ENCODE data around the gene CENPB. TPM values are rescaled to one million over a fixed set of nuclear protein-coding genes. Genes with fewer than 3 reads are reported as not detected.

CENPB gene
- total and polyA plus RNA-seq, 2 of the 4 experiments (the other 2 are of a cell fraction), result 45.7 to 59.1 TPM

DNA sequence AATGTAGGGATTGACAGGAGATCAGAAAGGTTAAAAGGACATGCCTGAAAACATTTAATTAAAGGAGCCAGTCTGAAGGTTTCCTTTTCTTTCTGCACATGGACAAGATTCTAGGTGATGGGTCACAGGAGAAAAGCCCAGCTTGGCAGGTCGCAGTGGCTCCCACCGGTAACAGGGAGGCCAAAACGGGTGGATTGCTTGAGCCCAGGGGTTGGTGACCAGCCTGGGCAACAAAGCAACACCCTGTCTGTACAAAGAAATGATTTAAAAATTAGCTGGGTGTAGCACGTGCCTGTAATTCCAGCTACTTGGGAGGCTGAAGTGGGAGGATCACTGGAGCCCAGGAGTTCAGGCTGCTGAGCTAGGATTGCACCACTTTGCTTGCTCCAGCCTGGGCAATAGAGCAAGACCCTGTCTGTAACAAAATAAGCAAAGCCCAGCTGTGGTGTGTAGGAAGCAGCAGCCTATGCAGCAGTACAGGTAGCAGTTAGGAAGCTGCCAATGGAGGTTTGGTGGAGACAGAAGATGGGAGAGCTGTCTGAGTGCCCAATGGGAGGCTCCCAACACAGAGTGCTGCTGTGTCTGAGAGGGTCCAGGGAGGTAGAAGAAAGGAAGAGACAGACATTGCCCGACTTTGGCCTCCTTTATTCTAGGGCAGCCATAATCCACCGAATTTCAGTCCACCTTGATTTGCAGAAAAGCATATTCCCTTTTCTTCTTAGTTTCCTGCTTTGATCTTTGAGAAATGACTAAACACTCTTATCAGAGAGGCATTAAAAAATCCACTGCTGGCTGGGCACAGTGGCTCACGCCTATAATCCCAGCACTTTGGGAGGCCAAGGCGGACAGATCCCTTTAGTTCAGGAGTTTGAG, 26.7 kb upstream of the CENPB start:
- peak overlapping the region; percentile 98 for H2AK5ac ChIP-seq (ENCODE audit: low read depth, low read length)
- no peaks in the 10 kb centered on the region for H4K20me1 ChIP-seq (ENCODE audit: insufficient read depth, low read length)
- H4K91ac ChIP-seq (ENCODE audit: insufficient read depth, low read depth, low read length), result peak overlapping the region; percentile 79
- H3K27ac ChIP-seq (ENCODE audit: insufficient read depth, low read length), result peak overlapping the region; percentile 47; the same call in 1 of the 2 replicates
- H3K9ac ChIP-seq (ENCODE audit: low read depth, low read length), result no peak overlapping the region
- BruUV-seq (replicated peaks), result no TSS peak
- dilution Hi-C loops (cut with HindIII; ENCODE audit: low sequenced_read_pairs, unreplicated experiment), result no loop called here
- H2AK9ac ChIP-seq (replicated peaks; ENCODE audit: low read depth, low read length, poor library complexity), result peak overlapping the region; percentile 3
- H3K36me3 ChIP-seq (ENCODE audit: control insufficient read depth, insufficient read depth, low read length), result no peaks in the 10 kb centered on the region
- H3K4me2 ChIP-seq (ENCODE audit: low read depth, low read length), result no peak overlapping the region
- H3K56ac ChIP-seq (ENCODE audit: extremely low read depth, insufficient read depth, low read length), result peak overlapping the region; percentile 28; the same call in 1 of the 2 replicates
- ATAC-seq (ENCODE audit: low read depth) (no peak), DNase-seq (no peak)
- peak overlapping the region; percentile 63 for H2AFZ ChIP-seq (replicated peaks; ENCODE audit: low read length, poor library complexity)
- no peak overlapping the region for H3K4me3 ChIP-seq (ENCODE audit: insufficient read depth, low read depth, low read length)
- H2BK5ac ChIP-seq (ENCODE audit: low read depth, low read length, poor library complexity, severe bottlenecking), result peak overlapping the region; percentile 70
- peak overlapping the region; percentile 60 for H3K18ac ChIP-seq (ENCODE audit: low read depth, low read length)
- peak overlapping the region; percentile 52 for H2BK20ac ChIP-seq (ENCODE audit: low read depth, low read length)
- H4K8ac ChIP-seq (ENCODE audit: low read depth in 2 of 2, low read length in 2 of 2), result peak overlapping the region; percentile 40 to 81; a peak in 3 of 4 replicates
- H3K9me1 ChIP-seq (ENCODE audit: insufficient read depth, low read length), result peaks cover 12% of the 10 kb centered on the region
- peak overlapping the region; percentile 69 for H4K5ac ChIP-seq (ENCODE audit: low read depth, low read length)
- peak overlapping the region; percentile 88; the same call in 2 of the 3 replicates for H2BK15ac ChIP-seq (ENCODE audit: low read depth, low read length)
- peaks cover 4 to 26% of the 10 kb centered on the region in 2 experiments; a peak in 3 of 4 replicates for H3K79me1 ChIP-seq (ENCODE audit: low read depth in 1 of 2, low read length in 2 of 2)
- CTCF ChIA-PET, result no interaction called here
- H2BK120ac ChIP-seq (ENCODE audit: low read depth, low read length), result peak overlapping the region; percentile 62
- no peaks in the 10 kb centered on the region for H3K9me3 ChIP-seq (ENCODE audit: control insufficient read depth, insufficient read depth, low read length)
- no peaks in the 10 kb centered on the region for H3K27me3 ChIP-seq (ENCODE audit: control insufficient read depth, insufficient read depth, low read length)
- POLR2A ChIA-PET (ENCODE audit: unreplicated experiment), result no interaction called here
- peak overlapping the region; percentile 91 for H3K4ac ChIP-seq (ENCODE audit: low read depth, low read length)
- intact Hi-C loops (cut with micrococcal nuclease), result loop anchor here (2.0 kb wide), 1 partner anchor 14 kb away; no protein-coding TSS in a partner anchor
- peaks cover 14% of the 10 kb centered on the region for H3K4me1 ChIP-seq (ENCODE audit: control insufficient read depth, insufficient read depth, low read length)
- H3K14ac ChIP-seq (replicated peaks; ENCODE audit: low read depth, low read length), result peak overlapping the region; percentile 53; the same call in 1 of the 2 replicates
- in situ Hi-C loops (cut with MboI; ENCODE audit: low sequenced_read_pairs), result no loop called here
- H3K23ac ChIP-seq (ENCODE audit: low read depth, low read length), result peak overlapping the region; percentile 35; the same call in 1 of the 2 replicates
- 92% methylated on average over 5 of the region's 8 CpGs; no CpG with 5 or more reads in 1 of the 2 experiments for WGBS, 2 experiments (ENCODE audit: extremely low coverage in 2 of 2, insufficient read length in 1 of 2)
- TF ChIP-seq FOS (IDR thresholded peaks at IDR 0.05; ENCODE audit: low read depth, low read length) (no peak), POLR2A (IDR thresholded peaks at IDR 0.05; ENCODE audit: low read depth, low read length) (no peak), MAFK (IDR thresholded peaks at IDR 0.05; ENCODE audit: low read depth, low read length) (no peak), MAZ (IDR thresholded peaks at IDR 0.05; ENCODE audit: borderline replicate concordance, low read depth, low read length) (no peak), BHLHE40 (IDR thresholded peaks at IDR 0.05; ENCODE audit: low read depth, low read length) (no peak), CHD1 (IDR thresholded peaks at IDR 0.05; ENCODE audit: low read depth, low read length) (no peak), RCOR1 (IDR thresholded peaks at IDR 0.05; ENCODE audit: insufficient replicate concordance, low read length) (no peak), MXI1 (IDR thresholded peaks at IDR 0.05; ENCODE audit: borderline replicate concordance, low read depth, low read length) (no peak), RAD21 (IDR thresholded peaks at IDR 0.05; ENCODE audit: low read length) (no peak), SMC3 (IDR thresholded peaks at IDR 0.05; ENCODE audit: low read depth, low read length) (no peak), USF2 (IDR thresholded peaks at IDR 0.05; ENCODE audit: low read depth, low read length) (no peak), NFE2L2 (IDR thresholded peaks at IDR 0.05; ENCODE audit: low read depth, low read length) (no peak)
- TF ChIP-seq, protein P1, sequence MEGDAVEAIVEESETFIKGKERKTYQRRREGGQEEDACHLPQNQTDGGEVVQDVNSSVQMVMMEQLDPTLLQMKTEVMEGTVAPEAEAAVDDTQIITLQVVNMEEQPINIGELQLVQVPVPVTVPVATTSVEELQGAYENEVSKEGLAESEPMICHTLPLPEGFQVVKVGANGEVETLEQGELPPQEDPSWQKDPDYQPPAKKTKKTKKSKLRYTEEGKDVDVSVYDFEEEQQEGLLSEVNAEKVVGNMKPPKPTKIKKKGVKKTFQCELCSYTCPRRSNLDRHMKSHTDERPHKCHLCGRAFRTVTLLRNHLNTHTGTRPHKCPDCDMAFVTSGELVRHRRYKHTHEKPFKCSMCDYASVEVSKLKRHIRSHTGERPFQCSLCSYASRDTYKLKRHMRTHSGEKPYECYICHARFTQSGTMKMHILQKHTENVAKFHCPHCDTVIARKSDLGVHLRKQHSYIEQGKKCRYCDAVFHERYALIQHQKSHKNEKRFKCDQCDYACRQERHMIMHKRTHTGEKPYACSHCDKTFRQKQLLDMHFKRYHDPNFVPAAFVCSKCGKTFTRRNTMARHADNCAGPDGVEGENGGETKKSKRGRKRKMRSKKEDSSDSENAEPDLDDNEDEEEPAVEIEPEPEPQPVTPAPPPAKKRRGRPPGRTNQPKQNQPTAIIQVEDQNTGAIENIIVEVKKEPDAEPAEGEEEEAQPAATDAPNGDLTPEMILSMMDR (conservative IDR thresholded peaks at IDR 0.05; ENCODE audit: low read depth, low read length), result no peak
- TF ChIP-seq, protein P2, sequence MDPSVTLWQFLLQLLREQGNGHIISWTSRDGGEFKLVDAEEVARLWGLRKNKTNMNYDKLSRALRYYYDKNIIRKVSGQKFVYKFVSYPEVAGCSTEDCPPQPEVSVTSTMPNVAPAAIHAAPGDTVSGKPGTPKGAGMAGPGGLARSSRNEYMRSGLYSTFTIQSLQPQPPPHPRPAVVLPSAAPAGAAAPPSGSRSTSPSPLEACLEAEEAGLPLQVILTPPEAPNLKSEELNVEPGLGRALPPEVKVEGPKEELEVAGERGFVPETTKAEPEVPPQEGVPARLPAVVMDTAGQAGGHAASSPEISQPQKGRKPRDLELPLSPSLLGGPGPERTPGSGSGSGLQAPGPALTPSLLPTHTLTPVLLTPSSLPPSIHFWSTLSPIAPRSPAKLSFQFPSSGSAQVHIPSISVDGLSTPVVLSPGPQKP (IDR thresholded peaks at IDR 0.05; ENCODE audit: borderline replicate concordance, low read depth, low read length), result no peak

Measured in IMR-90 (cell line).